T-helper 2 cell treated with Interferon-gamma antibody and Interleukin-4, amounts not matched to agents 100 ng/mL and 5 ng/mL, for 36 hours (primary cell): Measurements from ENCODE around the gene WASF2. TPM values are rescaled to one million over a fixed set of nuclear protein-coding genes. Genes with fewer than 3 reads are reported as not detected.
"Not testable (repeated sequence)": the region's sequence is repeated elsewhere in the genome, so short reads cannot be mapped to it uniquely, and the experiment has no call there.

ENCODE experiments used
- intact Hi-C: fragments of 100-400 bp; cut with micrococcal nuclease; formaldehyde crosslinking; loops from one replicate; pipeline ENCODE4 v1.15.1; 2023
- total RNA-seq: library from RNA; stranded (reverse); gene quantifications from 2 replicates; pipeline ENCODE4 v1.2.3, GENCODE V29; 2022

The WASF2 gene
- total RNA-seq, 1 donor from 2014 or later, result 124 TPM

DNA sequence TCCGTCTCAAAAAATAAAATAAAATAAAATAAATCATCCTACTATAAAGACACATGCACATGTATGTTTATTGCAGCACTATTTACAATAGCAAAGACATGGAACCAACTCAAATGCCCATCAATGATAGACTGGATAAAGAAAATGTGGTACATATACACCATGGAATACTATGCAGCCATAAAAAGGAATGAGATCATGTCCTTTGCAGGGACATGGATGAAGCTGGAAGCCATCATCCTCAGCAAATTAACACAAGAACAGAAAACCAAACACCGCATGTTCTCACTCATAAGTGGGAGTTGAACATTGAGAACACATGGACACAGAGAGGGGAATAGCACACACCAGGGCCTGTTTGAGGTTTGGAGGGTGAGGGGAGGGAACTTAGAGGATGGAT lies 11.2 kb upstream of the WASF2 start:
- intact Hi-C loops, result not testable (repeated sequence)

DNA sequence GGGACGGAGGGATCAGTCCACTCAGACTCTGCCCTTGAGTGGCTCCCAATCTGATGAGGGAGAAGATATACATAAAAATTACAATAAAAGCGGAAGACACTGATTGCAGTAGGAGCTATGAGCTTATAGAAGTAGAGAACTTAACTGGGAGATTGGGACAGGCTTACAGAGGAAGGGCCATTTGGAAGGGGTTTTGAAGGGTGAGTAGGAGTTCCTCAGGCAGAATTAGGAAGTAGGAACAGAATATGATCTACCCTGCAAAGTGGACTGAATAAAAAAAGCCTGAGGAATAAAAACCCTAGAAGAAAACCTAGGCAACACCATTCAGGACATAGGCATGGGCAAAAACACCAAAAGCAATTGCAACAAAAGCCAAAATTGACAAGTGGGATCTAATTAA lies 9.2 kb upstream of the WASF2 start:
- intact Hi-C loops, result no loop called here

DNA sequence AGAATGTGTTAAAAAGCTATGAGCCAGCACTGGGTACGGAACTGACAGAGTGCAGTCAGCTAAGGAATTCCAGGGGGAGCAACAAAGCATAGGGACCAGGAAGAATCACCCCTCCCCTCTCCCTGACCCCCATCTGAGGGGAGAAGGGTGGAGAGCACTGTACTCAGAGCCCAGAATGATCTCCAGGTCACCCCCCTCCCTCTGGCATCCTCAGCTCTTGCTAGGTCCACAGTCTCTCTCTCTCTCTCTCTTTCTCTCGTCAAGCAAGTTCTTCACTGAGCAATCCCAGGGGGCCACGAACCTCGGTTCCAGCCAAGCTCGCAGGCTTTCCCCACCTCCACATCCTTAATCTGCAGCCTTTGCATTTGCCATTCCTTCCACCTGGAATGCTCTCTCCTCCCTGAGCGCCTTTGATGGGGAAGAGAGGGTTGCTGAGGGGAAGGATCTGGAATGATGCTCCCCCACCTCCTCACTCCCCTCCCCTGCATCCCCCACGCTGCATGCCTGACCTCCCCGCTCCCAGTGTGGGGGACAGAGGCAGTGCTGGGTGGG lies 6.7 kb upstream of the WASF2 start:
- intact Hi-C loops, result no loop called here

DNA sequence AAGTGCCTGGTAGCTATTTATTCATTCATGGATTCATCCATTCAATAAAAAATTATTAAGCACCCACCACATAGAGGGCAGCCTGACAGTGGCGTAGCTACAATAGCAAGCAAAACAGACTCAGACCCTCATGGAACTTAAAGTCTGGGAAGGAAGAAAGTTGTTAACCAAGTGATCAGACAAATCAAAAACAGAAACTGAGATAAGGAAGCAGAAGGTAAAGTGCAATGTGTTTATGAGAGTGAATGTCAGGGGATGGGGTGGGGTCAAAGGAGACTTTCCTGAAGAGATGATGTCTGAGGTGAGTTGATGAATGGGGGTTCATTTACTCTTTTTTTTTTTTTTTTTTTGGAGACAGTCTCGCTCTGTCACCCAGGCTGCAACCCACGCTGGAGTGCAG lies 2.8 kb upstream of the WASF2 start:
- intact Hi-C loops, result loop anchor here (5.0 kb wide), 1 partner anchor 60 kb away; no protein-coding TSS in a partner anchor

DNA sequence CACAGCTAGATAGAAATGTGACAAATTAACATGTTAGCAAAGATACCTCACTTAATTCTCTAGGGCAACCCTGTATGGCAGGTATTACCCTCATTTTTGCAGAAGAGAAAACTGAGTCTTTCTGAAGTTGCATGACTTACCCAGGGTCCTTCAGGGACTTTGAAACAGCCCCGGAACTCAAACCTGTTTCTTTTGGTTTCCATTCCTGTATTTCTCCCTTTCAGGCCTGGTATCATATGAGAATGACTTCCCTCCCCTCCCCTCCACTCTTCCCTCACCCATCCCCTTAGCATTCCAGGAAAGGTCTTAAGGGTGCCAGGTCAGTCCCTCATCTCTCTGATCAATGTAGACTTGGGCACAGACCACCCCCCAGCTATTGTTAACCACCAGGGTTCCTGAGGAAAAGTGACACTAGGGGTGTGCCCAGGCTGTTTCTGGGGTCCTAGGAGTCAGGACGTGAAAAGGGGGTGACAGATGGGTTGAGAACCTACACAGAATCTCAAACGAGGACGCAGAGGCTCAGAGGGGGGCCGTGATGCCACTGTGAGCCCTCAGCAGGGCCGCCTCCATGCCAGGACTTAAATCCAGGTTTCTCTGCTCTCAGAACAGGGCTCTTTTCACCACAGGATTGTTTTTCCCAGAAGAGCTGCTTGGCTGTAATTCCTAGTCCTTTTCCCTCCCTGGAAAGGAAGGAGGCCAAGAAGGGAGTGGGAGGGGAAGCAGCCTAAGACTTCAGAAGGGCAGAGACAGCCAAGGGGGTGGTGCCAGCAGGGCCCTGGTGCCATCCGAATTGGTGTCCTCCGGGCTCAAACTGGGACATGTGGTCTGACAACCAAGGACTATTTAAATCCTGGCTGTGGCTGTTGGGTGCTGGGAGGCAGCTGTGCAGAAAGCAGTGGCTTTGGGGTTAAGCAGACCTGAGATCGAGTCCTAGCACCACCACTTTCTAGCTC lies 2.1 kb upstream of the WASF2 start:
- intact Hi-C loops, result loop anchor here (5.0 kb wide), 1 partner anchor 60 kb away; no protein-coding TSS in a partner anchor

DNA sequence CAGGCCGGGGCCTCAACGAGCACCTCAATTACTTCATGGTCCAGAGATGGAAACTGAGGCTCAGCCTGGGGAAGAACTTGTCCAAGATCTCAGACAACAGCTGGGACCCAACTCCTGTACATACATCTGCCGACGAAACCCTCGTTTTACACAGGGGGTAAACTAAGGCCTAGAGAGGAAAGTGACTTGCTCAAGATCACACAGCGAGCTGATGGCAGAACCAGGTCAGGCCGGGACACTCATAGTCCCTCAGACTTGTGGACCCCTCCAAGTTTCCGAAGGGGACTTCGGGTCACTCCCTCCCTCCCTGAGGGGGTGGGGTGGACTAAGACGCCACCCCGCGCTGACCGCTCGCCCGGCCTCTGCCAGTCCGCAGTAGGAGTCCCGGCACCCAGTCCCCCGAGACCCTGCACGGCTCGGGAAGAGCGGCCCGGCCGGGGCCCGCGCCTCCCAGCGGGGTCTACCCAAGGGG lies 430 bp downstream of the WASF2 start:
- intact Hi-C loops, result loop anchor here (2.0 kb wide), 1 partner anchor 73 kb away; no protein-coding TSS in a partner anchor

DNA sequence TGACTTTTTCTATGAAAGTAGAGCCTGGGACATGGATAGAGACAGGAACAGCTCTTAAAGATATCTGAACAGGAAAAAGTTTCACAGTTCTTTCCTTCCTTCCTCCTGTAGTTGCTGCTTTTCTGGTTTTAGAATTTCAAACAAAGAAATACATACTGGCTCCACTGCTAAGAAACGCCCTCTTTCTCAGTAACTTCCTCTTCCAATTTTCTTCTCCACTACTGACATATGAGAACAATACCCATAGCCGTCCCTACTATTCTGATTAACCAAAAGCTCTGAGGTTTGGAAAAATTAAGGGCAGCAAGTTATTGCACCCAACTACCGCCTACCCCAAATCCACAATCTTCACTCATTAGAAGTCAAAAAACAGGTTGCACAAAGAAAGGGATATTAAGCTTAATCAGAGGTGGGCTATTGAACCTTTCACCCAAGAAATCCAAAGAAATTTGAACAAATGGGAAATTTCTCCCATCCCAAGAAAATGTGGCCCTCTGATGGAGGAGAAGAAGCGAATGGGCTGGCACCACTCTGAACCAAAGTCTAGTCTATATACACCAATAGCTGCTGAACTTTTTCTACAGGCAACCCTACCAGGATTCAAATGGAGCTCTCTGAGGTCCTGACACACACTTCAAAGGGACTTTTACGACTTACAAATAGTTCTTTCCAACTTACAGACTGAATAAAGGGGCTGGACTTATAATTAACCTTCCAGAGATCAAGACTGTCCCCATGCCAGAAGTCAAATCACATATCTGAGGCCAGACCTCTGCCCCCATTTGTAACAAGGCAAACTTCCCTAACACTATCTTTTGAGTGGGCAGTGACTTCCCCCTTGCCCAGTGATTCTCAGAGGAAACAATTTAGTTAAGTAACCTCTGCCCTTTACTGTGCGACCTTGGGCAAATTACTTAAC lies 1.7 kb downstream of the WASF2 start:
- intact Hi-C loops, result loop anchor here (2.0 kb wide), 1 partner anchor 71 kb away; no protein-coding TSS in a partner anchor

DNA sequence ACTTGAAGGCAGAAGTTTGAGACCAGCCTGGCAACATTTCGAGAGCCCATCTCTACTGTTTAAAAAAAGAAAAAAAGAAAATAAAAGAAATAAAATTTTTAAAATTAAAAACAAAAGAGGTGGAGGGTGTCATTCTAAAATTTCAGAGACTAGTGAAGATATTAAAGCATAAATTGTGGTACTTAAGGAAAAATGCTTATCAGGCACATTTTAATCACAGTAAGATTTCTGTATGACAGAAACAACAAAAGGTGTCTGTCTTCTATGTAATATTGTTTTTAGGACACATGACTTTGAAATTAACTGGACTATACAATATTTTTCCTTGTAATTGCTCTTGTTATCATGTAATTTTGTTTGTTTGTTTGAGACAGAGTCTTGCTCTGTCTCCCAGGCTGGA lies 4.6 kb downstream of the WASF2 start:
- intact Hi-C loops, result no loop called here

DNA sequence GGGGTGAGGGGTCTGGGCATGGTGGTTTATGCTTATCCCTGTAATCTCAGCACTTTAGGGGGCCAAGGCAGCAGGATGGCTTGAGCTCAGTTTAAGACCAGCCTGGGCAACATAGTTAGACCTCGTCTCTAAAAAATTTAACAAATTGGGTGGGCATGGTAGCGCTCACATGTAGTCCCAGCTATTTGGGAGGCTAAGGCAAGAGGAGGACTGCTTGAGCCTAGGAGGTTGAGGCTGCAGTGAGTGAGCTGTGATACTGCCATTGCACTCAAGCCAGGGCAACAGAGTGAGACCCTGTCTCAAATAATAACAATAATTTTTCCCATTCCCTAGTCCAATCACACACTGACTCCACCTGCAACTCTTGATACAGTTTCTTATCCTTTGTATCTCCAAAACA lies 6.3 kb downstream of the WASF2 start:
- intact Hi-C loops, result no loop called here

DNA sequence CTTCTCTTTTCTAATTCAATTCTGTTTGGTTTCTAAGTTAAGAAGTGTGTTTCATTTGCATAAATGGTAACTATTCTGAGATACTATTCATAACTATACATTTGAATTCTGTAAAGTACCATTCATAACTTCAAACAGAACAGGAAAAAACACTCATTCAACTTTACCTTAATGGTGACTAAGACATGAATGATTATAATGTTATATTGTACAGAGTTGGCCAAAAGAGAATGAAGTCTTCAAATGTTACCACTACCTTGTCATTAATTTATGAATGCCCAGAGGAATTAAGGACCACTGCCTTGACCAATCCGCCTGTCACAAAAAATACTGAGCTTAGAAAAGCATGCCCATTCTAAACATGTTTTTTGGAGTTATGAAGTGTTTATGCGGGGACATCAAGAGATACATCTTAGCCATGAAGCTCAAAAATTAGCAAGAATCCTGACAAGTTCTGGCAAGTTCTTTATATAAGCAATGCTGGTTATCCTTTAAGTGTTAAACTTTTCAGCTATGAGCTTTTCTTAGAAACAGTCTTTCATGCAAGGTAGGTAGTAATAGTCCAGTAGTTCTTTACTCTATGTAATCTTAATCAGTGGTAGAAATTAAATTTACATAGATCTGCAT lies 7.9 kb downstream of the WASF2 start:
- intact Hi-C loops, result no loop called here

DNA sequence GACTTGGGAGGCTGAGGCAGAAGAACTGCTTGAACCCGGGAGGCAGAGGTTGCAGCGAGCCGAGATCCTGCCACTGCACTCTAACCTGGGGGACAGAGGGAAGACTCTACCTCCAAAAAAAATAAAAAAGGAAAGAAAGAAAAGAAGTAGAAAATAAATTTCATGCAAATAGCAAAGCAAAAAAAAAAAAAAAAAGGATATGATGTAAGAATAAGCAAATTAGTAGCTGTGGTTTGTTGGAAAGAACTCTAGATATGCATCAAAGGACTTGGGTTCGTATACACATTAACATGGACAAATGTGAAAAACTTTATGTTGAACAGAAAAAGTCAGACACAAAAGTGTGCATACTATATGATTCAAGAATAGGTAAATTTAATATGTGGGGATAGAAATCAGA lies 11.9 kb downstream of the WASF2 start:
- intact Hi-C loops, result no loop called here

DNA sequence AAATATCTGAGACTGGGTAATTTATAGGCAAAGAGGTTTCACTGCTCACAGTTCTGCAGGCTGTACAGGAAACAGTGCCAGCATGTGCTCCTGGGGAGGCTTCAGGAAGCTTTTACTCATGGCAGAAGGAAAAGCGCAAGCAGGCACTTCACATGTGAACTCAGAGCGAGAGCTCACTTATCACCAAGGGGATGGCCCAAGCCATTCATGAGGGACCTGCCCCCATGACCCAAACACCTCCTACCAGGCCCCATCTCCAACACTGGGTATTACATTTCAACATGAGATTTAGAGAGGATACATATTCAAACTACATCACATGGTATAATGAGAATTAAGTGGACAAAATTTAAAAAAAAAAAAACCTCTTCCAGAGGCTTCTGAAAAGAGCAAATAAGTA lies 13.7 kb downstream of the WASF2 start:
- intact Hi-C loops, result no loop called here

DNA sequence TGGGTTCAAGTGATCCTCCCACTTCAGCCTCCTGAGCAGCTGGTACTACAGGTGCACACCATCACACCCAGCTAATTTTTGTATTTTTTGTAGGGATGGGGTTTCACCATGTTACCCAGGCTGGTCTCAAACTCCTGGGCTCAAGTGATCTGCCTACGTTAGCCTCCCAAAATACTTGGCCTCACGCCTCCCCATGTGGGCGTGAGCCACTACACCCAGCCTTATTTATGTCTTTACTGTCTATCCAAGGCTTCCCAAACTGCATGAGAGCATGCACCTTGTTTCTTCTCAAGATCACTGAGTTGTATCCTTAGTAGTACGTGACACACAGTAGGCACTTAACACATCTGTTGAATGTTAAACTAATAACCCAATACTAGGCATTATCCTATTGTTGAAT lies 14.2 kb downstream of the WASF2 start:
- intact Hi-C loops, result no loop called here

DNA sequence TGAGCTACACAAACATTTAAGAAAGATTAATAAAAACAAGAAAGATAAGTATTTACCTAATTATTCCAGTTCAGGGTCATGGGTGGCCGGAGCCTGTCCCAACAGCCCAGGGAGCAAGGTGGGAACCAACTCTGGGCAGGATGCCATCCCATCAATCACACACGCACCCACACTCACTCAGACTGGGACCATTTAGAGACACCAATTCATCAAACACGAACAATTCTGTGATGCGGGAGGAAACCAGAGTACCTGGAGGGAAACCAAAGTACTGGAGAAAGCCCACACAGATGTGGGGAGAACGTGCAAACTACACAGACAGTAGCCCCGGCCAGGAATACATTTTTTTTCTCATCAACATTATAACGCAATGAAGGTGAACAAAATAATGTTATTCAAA lies 16.2 kb downstream of the WASF2 start:
- intact Hi-C loops, result no loop called here

DNA sequence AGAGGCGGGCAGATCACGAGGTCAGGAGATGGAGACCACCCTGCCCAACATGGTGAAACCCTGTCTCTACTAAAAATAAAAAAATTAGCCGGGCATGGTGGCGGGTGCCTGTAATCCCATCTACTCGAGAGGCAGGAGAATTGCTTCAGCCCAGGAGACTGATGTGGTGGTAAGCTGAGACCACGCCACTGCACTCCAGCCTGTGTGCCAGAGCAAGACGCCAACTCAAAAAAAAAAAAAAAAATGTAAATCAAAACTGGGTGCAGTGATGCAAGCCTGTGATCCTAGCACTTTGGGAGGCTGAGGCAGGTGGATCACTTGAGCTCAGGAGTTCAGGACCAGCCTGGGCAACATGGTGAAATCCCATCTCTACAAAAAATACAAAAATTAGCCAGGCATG lies 17.9 kb downstream of the WASF2 start:
- intact Hi-C loops, result not testable (repeated sequence)

DNA sequence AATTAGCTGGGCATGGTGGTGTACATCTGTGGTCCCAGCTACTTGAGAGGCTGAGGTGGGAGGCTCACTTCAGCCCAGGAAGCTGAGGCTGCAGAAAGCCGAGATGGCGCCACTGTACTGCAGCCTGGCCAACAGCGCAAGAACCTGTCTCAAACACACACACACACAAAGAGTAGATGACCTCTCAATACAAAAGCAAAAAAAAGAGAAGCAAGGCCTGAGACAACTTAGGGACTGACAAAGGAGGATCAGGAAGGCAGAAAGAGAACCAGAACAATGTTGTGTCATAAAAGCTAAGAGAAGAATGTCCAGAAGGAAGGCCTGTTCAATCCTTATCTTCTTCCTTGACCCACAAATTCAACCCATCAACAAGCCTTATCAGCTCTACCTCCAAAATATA lies 18.5 kb downstream of the WASF2 start:
- intact Hi-C loops, result no loop called here

DNA sequence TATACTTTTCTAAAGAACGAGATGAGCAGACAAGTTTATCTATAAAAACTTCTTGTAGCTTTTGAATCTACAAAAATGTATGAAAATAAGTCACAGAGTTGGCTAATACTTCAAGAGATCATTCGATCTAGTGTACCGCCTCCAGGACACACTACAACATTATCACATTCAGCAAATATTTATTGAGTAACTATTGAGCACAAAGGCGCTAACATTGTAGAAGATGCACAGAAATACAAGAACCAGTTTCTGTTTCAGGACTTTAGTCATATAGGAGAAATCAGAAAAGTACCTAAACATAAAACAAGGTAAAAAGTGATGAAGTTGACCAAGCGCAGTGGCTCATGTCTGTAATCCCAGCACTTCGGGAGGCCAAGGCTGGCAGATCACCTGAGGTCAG lies 20.6 kb downstream of the WASF2 start:
- intact Hi-C loops, result no loop called here

DNA sequence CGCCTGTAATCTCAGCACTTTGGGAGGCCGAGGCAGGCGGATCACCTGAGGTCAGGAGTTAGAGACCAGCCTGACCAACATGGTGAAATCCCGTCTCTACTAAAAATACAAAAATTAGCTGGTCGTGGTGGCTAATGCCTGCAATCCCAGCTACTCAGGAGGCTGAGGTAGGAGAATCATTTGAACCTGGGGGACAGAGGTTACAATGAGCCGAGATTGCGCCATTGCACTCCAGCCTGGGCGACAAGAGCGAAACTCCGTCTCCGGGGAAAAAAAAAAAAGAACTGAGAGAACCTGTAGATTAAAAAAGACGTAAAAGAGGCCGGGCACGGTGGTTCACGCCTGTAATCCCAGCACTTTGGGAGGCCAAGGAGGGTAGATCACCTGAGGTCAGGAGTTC lies 21.6 kb downstream of the WASF2 start:
- intact Hi-C loops, result not testable (repeated sequence)

DNA sequence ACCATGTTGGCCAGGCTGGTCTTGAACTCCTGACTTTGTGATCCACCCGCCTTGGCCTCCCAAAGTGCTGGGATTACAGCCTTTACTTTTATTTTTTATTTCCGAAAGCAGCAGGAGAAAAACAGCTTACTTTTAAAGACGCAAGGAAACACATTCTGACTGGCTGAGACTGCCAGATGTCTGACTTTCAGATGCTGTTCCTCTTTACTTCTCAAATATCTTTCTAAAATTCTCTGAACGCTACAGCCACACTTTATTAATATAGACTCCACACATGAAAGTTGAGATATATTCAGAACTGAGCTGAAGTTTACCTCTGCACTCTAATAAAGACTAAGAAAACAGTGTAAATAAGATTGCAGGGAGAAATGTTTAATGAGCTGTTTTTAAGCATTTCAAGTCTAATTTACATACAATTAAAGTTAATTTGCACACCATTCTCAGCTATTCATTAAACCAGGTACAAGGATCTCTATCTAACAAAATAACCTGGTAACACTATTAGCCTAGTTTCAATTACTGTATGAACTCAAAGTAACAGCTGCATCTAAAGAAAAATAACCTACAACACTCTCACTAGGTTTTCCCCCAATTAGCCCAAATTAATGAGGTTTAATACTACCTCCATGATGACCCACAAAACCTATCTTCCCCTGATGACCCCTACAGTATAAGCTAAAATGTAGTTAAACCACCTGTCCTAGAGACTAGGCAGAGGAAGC lies 24.9 kb downstream of the WASF2 start:
- intact Hi-C loops, result no loop called here

DNA sequence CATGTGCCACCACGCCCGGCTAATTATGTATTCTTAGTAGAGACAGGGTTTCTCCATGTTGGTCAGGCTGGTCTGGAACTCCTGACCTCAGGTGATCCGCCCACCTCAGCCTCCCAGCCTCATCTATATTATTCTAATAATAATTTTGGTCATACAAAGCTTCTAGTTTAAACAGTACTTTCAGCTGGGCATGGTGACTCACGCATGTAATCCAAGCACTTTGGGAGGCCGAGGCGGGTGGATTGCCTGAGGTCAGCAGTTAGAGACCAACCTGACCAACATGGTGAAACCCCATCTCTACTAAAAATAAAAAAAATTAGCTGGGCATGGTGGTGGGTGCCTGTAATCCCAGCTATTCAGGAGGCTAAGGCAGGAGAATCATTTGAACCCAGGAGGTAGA lies 26.1 kb downstream of the WASF2 start:
- intact Hi-C loops, result not testable (repeated sequence)
